ENCODE data around the gene PKP4. TPM values are rescaled to one million over a fixed set of nuclear protein-coding genes. Genes with fewer than 3 reads are reported as not detected.

Gene PKP4
- total and polyA plus RNA-seq, 9 of the 15 experiments (the other 6 are each of a cell fraction or from before 2014, with no cell fraction given), result 24.6 to 99.1 (median 74.0) TPM

GRCh38 chr2:158554996-158555395 is 98.2 kb downstream of the PKP4 start (continued):
- TF ChIP-seq ZNF318 (IDR thresholded peaks at IDR 0.05; ENCODE audit: borderline replicate concordance in 1 of 2, low read depth in 1 of 2) (no peak), SRSF3 (IDR thresholded peaks at IDR 0.05; ENCODE audit: insufficient read depth, low read length) (no peak), CBFA2T2 (conservative IDR thresholded peaks at IDR 0.05) (no peak), SNRNP70 (optimal IDR thresholded peaks at IDR 0.05; ENCODE audit: low read depth, low read length) (no peak), MBD1 (CRISPR knock-in tag; IDR thresholded peaks at IDR 0.05) (no peak), PYGO2 (tag; IDR thresholded peaks at IDR 0.05) (no peak), BCLAF1 (IDR thresholded peaks at IDR 0.05; ENCODE audit: borderline replicate concordance in 1 of 2, control insufficient read depth in 1 of 2, low read depth in 2 of 2, low read length in 1 of 2) (no peak), POLR2H (tag; IDR thresholded peaks at IDR 0.05; ENCODE audit: low read depth) (no peak), NEUROD1 (IDR thresholded peaks at IDR 0.05; ENCODE audit: borderline replicate concordance, low read depth, low read length, partially characterized antibody) (no peak), C11orf30 (IDR thresholded peaks at IDR 0.05; ENCODE audit: low read depth) (peak; percentile 58), CREBBP (IDR thresholded peaks at IDR 0.05; ENCODE audit: low read depth, low read length) (no peak), ZNF436 (CRISPR knock-in tag; IDR thresholded peaks at IDR 0.05) (no peak), E2F1 (CRISPR knock-in tag; IDR thresholded peaks at IDR 0.05) (no peak)
